HG03103 (cell line): ENCODE data around the gene MAP1S.

ENCODE experiments used
- ATAC-seq: cut with Tn5 transposase; IDR thresholded peaks from one replicate; pipeline ENCODE4 v1.9.1; 2021; ENCODE audit warnings: low read depth; ENCODE audit not compliant: unreplicated experiment

Gene MAP1S

DNA sequence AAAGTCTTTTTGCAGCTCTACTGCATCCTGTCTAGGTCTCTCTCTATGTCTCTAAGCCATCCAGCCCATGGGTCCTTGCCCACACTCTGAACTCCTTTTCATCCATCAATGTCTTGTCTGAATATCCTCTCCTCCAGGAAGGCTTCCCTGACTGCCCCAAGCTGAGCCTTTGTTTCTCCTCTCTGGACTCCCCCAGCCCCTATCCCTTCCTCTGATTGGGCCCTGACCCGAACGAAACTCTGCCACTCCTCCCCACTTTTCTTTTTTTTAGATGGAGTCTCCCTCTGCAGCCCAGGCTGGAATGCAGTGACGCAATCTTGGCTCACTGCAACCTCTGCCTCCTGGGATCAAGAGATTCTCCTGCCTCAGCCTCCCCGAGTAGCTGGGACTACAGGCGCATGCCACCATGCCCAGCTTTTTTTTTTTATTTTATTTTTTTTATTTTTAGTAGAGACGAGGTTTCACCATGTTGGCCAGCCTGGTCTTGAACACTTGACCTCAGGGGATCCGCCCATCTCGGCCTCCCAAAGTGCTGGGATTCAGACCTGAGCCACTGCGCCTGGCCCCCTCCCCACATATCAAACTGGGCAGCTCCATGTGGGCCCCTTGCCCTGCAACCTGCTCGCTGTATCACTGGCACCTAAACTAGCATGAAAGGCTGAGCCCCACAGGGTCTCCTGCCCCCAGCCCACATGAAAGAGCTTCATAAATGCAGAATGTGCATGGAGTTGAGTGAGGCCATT lies 30.3 kb upstream of the MAP1S start:
- ATAC-seq: no peak

DNA sequence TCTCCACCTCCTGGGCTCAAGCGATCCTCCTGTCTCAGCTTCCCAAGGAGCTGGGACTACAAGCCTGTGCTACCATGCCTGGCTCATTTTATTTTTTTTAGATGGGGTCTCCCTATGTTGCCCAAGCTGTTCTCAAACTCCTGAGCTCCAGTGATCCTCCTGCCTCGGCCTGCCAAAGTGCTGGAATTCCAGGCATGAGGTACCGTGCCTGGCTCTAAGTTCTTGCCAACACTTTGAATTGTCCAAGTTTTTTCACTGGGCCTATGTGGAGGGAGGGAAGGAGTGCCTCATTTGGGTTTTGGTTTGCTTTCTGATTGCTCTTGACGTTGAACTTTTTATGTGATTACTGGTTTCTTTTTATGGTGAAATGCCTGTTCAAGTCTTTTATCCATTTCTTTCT lies 26.7 kb upstream of the MAP1S start:
- no peak for ATAC-seq

DNA sequence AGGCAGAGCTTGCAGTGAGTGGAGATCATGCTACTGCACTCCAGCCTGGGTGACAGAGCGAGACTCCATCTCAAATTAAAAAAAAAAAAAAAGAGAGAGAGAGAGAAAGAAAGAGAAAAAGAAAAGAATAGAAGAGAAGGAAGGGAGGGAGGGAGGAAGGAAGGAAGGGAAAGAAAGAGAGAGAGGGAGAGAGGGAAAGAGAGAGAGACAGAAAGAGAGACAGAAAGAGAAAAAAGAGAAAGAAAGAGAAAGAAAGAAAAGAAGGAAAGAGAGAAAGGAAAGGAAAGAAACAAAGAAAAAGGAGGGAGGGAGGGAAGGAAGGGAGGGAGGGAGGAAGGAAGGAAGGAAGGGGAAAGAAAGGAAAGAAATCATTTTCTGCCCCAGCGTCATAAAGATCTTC lies 24.1 kb upstream of the MAP1S start:
- no peak for ATAC-seq

DNA sequence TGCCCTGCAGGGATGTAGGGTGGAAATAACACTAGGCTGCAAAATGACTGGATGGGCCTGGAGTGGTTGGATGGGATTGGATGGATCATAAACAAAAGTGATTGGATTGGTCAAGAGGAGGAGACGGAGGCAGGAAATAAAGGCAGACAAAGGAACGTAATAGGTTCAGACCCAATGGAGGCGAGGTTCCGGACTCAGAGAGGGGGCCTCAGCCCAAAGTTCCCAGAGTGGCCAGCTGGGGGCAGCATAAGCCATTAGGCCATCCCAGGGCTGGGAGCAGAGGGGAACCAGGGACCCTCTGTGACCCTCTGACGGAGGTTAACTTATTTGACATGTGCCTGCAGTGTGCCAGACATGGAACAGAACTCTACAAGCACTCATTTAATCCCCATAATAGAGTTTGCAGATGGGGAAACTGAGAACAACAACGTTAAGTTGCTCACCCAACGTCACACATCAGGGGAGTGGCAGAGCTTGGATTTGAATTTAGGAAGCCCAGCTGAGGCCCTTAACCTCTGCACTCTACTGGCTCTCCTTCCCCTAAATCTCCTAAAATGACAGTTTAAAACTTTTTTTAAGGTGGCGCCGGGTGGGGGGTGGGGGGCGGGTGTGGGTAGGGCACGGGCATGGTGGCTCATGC lies 15.3 kb upstream of the MAP1S start:
- ATAC-seq: no peak

DNA sequence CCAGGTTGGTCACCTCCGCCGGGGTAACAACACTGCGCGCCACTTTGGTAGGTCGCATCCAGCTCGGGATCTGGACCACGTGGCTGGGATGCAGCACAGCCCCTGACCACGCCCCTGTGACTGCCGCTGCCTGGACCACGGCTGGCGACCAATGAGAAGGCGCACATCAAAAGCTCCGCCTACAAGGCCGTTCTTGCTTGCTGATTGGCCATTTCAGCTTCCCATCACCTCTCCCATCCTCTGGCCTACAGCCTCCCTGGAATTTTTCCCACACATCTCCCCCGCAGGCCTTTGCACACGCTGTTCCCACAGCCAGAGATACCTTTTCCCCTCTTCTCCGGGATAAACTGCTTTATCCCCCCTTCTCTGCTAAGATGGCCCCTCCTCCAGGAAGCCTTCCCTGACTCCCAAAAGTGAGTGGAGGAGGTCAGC lies 12.5 kb upstream of the MAP1S start:
- no peak for ATAC-seq

DNA sequence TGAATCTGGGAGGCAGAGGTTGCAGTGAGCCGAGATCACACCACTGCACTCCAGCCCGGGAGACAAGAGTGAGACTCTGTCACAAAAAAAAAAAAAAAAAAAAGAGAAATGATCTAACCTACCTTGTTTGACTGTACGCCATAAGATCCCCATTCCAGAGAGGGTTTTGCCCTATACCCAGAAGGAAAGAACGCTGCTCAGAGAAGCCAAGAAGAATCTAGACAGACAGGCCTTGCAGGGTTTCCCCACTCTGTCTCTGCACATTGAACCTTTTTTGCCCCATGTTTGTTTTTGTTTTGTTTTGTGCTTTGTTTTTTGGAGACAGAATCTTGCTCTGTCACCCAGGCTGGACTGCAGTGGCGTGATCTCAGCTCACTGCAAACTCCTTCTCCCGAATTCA lies 7.4 kb upstream of the MAP1S start:
- ATAC-seq: no peak

DNA sequence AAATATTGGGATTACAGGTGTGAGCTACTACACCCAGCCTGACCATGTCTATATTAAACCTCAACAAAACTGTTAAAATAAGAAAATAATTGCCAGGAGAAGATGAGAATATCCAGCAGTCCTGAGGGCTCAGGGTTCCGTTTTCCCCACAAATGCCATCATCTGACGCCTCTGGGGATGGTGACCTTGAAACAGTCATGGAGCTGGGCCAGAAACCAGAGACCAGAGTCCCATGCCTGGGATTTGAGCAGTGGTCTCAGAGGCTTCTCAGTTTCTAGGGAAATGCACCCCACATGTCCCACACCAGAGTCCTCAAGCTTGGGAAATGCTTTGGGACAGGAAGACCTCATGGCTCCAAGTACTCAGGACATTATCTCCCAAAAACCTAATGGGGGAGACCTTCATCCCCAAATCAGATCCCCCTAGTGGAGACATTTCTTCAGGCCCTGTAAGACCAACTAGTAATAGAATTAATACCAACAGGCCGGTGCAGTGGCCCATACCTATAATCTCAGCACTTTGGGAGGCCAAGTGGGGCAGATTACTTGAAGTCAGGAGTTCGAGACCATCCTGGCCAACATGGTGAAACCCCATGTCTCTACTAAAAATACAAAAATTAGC lies 2.9 kb upstream of the MAP1S start:
- ATAC-seq: no peak

DNA sequence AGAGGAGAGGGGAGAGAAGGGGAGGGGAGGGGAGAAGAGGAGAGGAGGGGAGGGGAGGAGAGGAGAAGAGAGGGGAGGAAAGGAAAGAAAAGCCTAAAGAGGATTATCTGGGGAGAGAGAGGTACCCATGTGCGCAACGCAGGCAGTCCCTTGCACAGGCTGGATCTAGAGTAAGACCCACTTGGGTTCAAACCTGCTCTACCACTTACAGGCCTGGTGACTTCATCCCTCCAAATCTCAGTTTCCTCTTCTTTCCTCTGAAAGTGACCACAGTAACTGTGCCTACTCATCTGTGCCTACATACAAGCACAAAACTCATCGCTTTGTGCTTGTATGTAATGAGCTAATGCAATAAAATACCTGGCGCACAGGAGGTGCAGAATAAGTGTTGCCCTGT lies 732 bp upstream of the MAP1S start:
- no peak for ATAC-seq

DNA sequence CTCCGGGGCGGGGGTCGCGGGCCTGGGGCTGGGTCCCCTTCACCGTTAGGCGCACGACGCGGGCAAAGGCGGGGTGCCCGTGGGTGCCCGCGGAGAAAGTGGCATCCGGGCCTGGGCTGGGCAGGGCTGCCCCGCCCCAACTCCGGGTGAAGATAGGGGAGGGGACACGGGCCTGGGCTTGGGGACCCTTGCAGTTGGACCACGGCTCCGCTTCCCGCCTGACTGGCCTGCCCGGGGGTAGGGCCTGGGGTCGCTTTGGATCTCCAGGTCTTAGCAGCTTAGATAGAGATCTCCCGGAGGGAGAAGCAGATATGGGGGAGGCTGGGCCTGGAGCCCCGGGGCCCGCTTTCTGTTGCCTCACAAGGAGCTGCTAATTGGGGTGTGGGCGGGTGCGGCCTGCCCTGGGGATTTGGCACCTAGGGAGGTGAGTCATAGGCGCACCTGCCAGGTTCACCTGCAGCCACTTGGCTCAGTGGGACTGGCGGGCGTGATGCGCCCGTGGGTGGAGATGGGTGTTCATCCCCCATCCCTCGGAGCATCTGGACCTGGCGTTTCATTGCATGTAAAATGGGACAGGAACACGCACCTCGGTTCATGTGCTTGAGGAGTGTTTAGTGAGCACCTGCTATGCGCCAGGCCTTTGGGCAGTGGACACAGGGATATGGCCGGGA lies 585 bp downstream of the MAP1S start:
- peak; percentile 24 for ATAC-seq

DNA sequence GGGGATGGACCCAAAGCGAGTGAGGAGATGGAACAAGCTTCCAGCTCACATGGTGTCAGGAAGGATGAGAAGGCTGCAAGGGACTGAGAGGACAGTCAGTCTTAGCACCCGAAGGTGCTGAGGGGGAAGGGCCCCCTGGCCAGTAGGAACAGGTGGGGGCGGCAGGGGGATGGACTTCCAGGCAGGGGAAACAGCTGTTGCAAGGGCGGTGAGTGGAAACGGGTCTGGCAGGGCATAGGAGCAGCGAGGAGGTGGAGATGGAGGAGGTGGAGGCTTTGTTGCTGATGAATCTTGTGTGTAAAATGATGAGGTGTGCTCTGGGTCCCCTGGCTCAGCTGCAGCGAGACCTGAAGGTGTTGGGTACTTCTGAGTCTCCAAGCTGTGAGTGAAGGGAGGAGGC lies 1.2 kb downstream of the MAP1S start:
- no peak for ATAC-seq

DNA sequence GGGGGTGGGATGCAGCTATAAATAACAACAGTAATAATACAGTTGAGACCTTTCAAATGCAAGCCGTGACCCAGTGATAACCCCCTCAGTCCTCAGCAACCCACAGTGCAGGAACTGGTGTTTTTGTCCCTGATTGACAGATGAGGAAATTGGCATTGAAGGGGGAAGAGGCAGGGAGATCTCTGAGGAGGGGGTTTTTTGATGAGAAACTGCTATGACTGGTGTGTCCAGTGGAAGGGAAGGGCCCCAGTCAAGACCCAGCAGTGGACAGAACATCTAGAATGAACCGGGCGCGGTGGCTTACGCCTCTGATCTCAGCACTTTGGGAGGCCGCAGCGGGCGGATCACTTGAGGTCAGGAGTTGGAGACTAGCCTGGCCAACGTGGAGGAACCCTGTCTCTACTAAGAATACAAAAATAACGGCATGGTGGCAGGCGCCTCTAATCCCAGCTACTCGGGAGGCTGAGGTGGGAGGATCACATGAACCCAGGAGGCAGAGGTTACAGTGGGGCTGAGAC lies 1.9 kb downstream of the MAP1S start:
- no peak for ATAC-seq

DNA sequence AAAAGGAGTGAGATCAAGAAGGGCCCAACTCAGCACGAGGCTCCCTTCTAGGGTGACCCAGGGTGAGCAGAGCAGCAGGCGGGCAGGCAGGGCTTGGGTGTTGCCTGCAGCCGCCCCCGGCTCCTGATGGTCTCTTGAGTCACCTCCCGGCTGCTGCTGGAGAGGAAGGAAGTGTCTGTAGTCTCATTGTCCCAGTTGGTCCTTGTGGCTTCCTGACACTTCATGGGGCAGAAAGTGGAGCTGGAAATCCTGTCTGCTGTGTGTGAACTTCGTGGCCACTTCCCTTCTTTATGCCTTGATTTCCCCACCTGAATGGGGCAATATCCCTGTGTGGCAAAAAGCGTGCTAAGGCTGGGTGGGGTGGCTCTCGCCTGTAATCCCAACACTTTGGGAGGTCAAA lies 2.5 kb downstream of the MAP1S start:
- no peak for ATAC-seq

DNA sequence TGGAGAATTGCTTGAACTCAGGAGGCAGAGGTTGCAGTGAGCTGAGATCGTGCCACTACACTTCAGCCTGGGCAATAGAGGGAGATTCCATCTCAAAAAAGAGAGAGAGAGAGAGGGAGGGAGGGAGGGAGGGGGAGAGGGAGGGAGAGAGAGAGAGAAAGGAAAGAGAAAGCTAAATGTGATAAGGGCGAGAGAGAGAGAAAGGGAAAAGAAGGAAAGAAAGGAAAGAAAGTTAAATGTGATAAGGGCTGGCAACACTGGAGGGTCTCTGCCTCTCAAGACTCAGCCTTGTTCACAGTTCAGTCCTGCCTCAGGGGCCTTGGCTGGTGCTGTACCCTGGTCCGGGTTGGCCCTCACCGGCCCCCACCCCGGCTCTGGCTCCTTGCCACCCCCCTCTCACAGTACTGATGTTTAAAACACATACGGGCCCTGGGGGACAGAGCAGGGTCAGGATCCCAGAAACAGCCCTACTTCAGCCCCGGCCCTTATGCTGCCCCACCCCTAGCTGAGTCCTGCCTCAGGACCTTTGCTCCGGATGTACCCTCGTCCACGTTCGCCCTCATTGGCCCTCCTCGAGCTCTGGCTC lies 3.5 kb downstream of the MAP1S start:
- no peak for ATAC-seq

DNA sequence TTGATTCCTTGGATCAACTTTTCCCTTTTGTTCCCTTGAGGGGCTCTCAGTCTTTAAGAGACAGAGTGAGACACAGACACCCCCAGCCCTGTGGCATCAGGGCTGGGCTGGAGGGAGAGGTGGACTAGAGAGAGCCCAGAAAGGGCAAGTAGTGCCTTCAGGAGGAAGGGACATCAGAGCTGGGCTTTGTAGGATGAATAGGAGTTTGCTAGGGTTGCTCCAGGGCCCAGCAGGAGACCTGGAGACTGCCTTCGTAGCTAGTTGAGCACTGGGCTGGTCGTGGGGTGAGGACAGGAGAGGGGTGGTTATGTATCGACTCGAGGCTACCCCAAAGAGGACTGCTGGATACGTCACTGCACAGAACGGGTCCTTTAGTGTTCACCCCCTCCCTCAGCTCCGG lies 5.4 kb downstream of the MAP1S start:
- ATAC-seq: no peak

DNA sequence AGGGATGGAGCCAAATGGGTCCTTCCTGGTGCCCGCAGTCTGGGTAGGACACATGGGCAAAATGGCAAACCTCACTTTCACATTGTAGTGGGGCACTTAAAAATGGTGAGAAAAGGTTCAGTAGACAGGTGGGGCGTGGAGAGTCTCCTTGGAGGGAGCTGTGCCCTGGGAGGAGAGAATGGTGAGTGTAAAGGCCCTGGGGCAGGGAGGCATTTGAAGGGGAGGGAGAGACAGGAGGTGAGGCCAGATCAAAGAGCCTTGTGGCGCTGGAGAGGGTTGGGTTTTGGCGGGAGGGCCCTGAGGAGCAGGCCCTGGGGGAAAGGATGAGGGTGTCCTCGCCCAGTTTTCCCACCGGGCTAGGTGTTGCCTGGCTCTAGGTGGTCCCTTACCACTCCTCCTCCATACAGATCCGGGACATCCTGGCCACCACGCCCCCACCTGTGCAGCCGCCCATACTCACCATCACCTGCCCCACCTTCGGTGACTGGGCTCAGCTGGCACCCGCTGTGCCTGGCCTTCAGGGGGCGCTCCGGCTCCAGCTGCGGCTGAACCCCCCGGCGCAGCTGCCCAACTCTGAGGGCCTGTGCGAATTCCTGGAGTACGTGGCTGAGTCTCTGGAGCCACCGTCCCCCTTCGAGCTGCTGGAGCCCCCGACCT lies 6.3 kb downstream of the MAP1S start:
- ATAC-seq: no peak

DNA sequence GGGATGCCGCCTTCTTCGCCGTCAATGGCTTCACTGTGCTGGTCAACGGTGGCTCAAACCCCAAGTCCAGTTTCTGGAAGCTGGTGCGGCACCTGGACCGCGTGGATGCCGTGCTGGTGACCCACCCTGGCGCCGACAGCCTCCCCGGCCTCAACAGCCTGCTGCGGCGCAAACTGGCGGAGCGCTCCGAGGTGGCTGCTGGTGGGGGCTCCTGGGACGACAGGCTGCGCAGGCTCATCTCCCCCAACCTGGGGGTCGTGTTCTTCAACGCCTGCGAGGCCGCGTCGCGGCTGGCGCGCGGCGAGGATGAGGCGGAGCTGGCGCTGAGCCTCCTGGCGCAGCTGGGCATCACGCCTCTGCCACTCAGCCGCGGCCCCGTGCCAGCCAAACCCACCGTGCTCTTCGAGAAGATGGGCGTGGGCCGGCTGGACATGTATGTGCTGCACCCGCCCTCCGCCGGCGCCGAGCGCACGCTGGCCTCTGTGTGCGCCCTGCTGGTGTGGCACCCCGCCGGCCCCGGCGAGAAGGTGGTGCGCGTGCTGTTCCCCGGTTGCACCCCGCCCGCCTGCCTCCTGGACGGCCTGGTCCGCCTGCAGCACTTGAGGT lies 7.0 kb downstream of the MAP1S start:
- no peak for ATAC-seq

DNA sequence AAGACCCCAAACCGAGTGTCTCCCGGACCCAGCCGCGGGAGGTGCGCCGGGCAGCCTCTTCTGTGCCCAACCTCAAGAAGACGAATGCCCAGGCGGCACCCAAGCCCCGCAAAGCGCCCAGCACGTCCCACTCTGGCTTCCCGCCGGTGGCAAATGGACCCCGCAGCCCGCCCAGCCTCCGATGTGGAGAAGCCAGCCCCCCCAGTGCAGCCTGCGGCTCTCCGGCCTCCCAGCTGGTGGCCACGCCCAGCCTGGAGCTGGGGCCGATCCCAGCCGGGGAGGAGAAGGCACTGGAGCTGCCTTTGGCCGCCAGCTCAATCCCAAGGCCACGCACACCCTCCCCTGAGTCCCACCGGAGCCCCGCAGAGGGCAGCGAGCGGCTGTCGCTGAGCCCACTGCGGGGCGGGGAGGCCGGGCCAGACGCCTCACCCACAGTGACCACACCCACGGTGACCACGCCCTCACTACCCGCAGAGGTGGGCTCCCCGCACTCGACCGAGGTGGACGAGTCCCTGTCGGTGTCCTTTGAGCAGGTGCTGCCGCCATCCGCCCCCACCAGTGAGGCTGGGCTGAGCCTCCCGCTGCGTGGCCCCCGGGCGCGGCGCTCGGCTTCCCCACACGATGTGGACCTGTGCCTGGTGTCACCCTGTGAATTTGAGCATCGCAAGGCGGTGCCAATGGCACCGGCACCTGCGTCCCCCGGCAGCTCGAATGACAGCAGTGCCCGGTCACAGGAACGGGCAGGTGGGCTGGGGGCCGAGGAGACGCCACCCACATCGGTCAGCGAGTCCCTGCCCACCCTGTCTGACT lies 7.9 kb downstream of the MAP1S start:
- no peak for ATAC-seq

DNA sequence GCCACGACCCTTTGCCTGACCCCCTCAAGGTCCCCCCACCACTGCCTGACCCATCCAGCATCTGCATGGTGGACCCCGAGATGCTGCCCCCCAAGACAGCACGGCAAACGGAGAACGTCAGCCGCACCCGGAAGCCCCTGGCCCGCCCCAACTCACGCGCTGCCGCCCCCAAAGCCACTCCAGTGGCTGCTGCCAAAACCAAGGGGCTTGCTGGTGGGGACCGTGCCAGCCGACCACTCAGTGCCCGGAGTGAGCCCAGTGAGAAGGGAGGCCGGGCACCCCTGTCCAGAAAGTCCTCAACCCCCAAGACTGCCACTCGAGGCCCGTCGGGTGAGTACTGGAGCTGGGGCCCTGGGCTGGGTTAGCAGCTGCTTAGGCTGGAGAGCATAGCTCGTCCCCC lies 8.6 kb downstream of the MAP1S start:
- no peak for ATAC-seq

DNA sequence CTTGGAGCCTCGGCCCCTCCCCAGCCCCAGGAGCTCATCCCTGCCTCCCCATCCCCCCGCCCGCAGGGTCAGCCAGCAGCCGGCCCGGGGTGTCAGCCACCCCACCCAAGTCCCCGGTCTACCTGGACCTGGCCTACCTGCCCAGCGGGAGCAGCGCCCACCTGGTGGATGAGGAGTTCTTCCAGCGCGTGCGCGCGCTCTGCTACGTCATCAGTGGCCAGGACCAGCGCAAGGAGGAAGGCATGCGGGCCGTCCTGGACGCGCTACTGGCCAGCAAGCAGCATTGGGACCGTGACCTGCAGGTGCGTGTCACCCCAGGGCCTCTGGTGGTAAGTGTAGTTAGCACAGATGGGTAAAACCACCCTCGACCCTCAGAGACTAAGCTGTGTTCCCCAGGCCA lies 13.8 kb downstream of the MAP1S start:
- ATAC-seq: no peak
